Gastrocnemius medialis (tissue), 4 donors: ENCODE data around the gene LRP1-AS. TPM values are rescaled to one million over a fixed set of nuclear protein-coding genes. Genes with fewer than 3 reads are reported as not detected.

Experiments
- ATAC-seq, 2 donors: fragments of 150-250 bp; one replicate each; pipeline ENCODE4 v1.9.1; 2016
- DNase-seq, 2 donors: peaks; one replicate each; pipeline ENCODE4 v3.0.0-alpha.2; 2019
- H3K27ac ChIP-seq, 4 donors: fragments of 200-600 bp; sonication (generic); 1 replicate in 1 of 4; 2 replicates in 3 of 4; pipeline ENCODE4 v1.5.1; 2016 to 2018; ENCODE audit warnings: mild to moderate bottlenecking in 2 of 4, moderate library complexity in 1 of 4
- H3K27me3 ChIP-seq, 3 donors: fragments of 200-600 bp; sonication (generic) in 2 of 3; 1 replicate in 1 of 3; 2 replicates in 2 of 3; pipeline versions ENCODE4 v1.5.1 to v1.6.0; 2016 to 2019; ENCODE audit warnings: mild to moderate bottlenecking in 1 of 3, moderate library complexity in 1 of 3
- H3K36me3 ChIP-seq, 2 donors: fragments of 200-600 bp; sonication (generic) in 1 of 2; one replicate each; pipeline ENCODE4 v1.5.1; 2017 to 2018
- H3K4me1 ChIP-seq, 2 donors: fragments of 200-600 bp; sonication (generic) in 1 of 2; one replicate each; pipeline ENCODE4 v1.5.1; 2016 to 2017; ENCODE audit warnings: mild to moderate bottlenecking in 2 of 2
- H3K4me3 ChIP-seq, 4 donors: fragments of 200-600 bp; sonication (generic) in 3 of 4; 1 replicate in 1 of 4; 2 replicates in 3 of 4; pipeline ENCODE4 v1.5.1; 2016 to 2019; ENCODE audit warnings: mild to moderate bottlenecking in 2 of 4
- H3K9me3 ChIP-seq, 3 donors: fragments of 200-600 bp; sonication (generic) in 2 of 3; 1 replicate in 1 of 3; 2 replicates in 2 of 3; pipeline ENCODE4 v1.5.1; 2016 to 2019
- POLR2A ChIP-seq, 2 donors: fragments of 450-650 bp; IDR thresholded peaks; one replicate each; pipeline ENCODE4 v1.6.1; 2017; ENCODE audit warnings: antibody characterized with exemption in 2 of 2, mild to moderate bottlenecking in 2 of 2, moderate library complexity in 2 of 2
- in situ Hi-C, 4 donors: fragments of 200-750 bp; cut with MboI; loops; one replicate each; pipeline versions ENCODE4 v1.15.0 to v1.8.0; 2017; ENCODE audit warnings: low sequenced_read_pairs in 4 of 4
- intact Hi-C: fragments of 100-400 bp; cut with DNase I; formaldehyde crosslinking; loops from one replicate; pipeline ENCODE4 v1.15.1; 2023; ENCODE audit warnings: low total_unique reads
- total RNA-seq, 4 donors: library from RNA; depleted of rRNA; stranded (reverse); fragments of >200 nt; gene quantifications; one replicate each; pipeline versions ENCODE4 v1.1.0 to v1.2.3, GENCODE V29; 2016
- TF ChIP-seq, protein P1 (sequence below), 5 experiments: fragments of 450-650 bp in 3 of 5; fragments of 200-600 bp in 2 of 5; sonication (generic) in 2 of 5; IDR thresholded peaks in 4 of 5; conservative IDR thresholded peaks in 1 of 5; 1 replicate in 4 of 5; 2 replicates in 1 of 5; pipeline ENCODE4 v1.5.1; 2016 to 2019; ENCODE audit warnings: antibody characterized with exemption in 5 of 5, mild to moderate bottlenecking in 3 of 5, moderate library complexity in 3 of 5

LRP1-AS gene
- total RNA-seq, 4 donors from 2014 or later, result not detected

- TF ChIP-seq, protein P1, sequence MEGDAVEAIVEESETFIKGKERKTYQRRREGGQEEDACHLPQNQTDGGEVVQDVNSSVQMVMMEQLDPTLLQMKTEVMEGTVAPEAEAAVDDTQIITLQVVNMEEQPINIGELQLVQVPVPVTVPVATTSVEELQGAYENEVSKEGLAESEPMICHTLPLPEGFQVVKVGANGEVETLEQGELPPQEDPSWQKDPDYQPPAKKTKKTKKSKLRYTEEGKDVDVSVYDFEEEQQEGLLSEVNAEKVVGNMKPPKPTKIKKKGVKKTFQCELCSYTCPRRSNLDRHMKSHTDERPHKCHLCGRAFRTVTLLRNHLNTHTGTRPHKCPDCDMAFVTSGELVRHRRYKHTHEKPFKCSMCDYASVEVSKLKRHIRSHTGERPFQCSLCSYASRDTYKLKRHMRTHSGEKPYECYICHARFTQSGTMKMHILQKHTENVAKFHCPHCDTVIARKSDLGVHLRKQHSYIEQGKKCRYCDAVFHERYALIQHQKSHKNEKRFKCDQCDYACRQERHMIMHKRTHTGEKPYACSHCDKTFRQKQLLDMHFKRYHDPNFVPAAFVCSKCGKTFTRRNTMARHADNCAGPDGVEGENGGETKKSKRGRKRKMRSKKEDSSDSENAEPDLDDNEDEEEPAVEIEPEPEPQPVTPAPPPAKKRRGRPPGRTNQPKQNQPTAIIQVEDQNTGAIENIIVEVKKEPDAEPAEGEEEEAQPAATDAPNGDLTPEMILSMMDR (IDR thresholded peaks at IDR 0.05 in 4 of 5, conservative IDR thresholded peaks at IDR 0.05 in 1 of 5), result no peak
- no peak for TF ChIP-seq POLR2A (IDR thresholded peaks at IDR 0.05)
- Histone ChIP-seq H3K4me3 (no peak overlapping the region), H3K27me3 (no peaks in the 10 kb centered on the region), H3K36me3 (no peaks in the 10 kb centered on the region), H3K4me1 (no peaks in the 10 kb centered on the region), H3K9me3 (no peaks in the 10 kb centered on the region), H3K27ac (no peak overlapping the region)
- intact Hi-C loops, result loop anchor here (2.0 kb wide), 1 partner anchor 113 kb away; no protein-coding TSS in a partner anchor
- ATAC-seq (no peak), DNase-seq (no peak)
- in situ Hi-C loops, result loop anchor here in 3 of 4 donors (5.0 to 10.0 kb wide), 2 partner anchors 59 to 117 kb away; no protein-coding TSS in a partner anchor
Measured at GRCh38 chr12:57181561-57182155, 34.2 kb upstream of the LRP1-AS start.

DNA sequence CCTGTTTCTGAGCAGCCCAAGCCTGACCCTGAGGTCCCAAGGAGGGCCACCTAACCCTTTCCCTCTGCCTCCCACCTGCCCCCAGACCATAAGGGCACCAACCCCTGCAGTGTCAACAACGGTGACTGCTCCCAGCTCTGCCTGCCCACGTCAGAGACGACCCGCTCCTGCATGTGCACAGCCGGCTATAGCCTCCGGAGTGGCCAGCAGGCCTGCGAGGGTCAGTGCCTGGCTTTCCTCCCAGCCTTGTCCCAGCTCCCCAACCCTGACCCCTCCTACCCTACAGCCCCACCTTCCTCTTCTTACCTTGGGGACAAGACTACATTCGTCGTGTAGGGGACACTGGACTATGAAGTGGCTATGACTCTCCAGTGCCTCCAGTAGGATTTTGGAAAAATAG lies 33.7 kb upstream of the LRP1-AS start:
- no peaks in the 10 kb centered on the region for H3K9me3 ChIP-seq
- ATAC-seq (no peak), DNase-seq (no peak)
- no peaks in the 10 kb centered on the region for H3K27me3 ChIP-seq
- TF ChIP-seq, protein P1 (IDR thresholded peaks at IDR 0.05 in 4 of 5, conservative IDR thresholded peaks at IDR 0.05 in 1 of 5), result no peak
- no peak for TF ChIP-seq POLR2A (IDR thresholded peaks at IDR 0.05)
- H3K4me3 ChIP-seq, result no peak overlapping the region
- intact Hi-C loops (no loop called here), in situ Hi-C loops (loop anchor here in 3 of 4 donors (5.0 to 10.0 kb wide), 2 partner anchors 59 to 116 kb away; no protein-coding TSS in a partner anchor)
- no peaks in the 10 kb centered on the region for H3K36me3 ChIP-seq
- no peak overlapping the region for H3K27ac ChIP-seq
- H3K4me1 ChIP-seq, result no peaks in the 10 kb centered on the region

- H3K4me1 ChIP-seq, result no peaks in the 10 kb centered on the region
- no peak overlapping the region for H3K27ac ChIP-seq
- in situ Hi-C loops, result loop anchor here in 3 of 4 donors (5.0 to 10.0 kb wide), 2 partner anchors 58 to 116 kb away; no protein-coding TSS in a partner anchor
- no peak for TF ChIP-seq POLR2A (IDR thresholded peaks at IDR 0.05)
- TF ChIP-seq, protein P1 (IDR thresholded peaks at IDR 0.05 in 4 of 5, conservative IDR thresholded peaks at IDR 0.05 in 1 of 5), result no peak
- DNase-seq (no peak), ATAC-seq (no peak)
- no peaks in the 10 kb centered on the region for H3K9me3 ChIP-seq
- no peaks in the 10 kb centered on the region for H3K27me3 ChIP-seq
- no peak overlapping the region for H3K4me3 ChIP-seq
- intact Hi-C loops, result no loop called here
- H3K36me3 ChIP-seq, result no peaks in the 10 kb centered on the region
Measured at GRCh38 chr12:57180321-57180989, 33.0 kb upstream of the LRP1-AS start.

DNA sequence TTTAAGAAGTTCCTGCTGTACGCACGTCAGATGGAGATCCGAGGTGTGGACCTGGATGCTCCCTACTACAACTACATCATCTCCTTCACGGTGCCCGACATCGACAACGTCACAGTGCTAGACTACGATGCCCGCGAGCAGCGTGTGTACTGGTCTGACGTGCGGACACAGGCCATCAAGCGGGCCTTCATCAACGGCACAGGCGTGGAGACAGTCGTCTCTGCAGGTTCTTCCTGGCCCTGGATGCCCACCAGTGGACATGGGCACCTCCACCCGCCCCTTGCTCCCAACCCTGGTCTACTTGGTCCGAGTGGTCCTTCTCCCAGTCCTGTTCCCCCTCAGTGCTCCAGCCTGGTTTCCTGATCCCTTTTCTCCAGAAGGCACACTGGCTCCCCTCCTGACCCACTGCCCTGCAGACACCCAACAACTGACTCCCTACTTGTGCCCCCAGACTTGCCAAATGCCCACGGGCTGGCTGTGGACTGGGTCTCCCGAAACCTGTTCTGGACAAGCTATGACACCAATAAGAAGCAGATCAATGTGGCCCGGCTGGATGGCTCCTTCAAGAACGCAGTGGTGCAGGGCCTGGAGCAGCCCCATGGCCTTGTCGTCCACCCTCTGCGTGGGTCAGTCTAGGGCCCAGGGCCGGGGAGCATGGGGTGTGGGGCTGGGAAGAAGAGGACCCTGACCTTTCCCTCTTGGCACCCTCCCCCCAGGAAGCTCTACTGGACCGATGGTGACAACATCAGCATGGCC lies 32.1 kb upstream of the LRP1-AS start:
- H3K36me3 ChIP-seq, result no peaks in the 10 kb centered on the region
- intact Hi-C loops (no loop called here), in situ Hi-C loops (loop anchor here (5.0 to 10.0 kb wide), 2 partner anchors 57 to 115 kb away; no protein-coding TSS in a partner anchor)
- DNase-seq (no peak), ATAC-seq (no peak)
- no peak for TF ChIP-seq POLR2A (IDR thresholded peaks at IDR 0.05)
- TF ChIP-seq, protein P1 (IDR thresholded peaks at IDR 0.05 in 4 of 5, conservative IDR thresholded peaks at IDR 0.05 in 1 of 5), result no peak
- no peaks in the 10 kb centered on the region for H3K27me3 ChIP-seq
- no peak overlapping the region for H3K4me3 ChIP-seq
- no peak overlapping the region for H3K27ac ChIP-seq
- H3K4me1 ChIP-seq, result no peaks in the 10 kb centered on the region
- H3K9me3 ChIP-seq, result no peaks in the 10 kb centered on the region
